K562 (cell line): ENCODE measurements around the gene CTIF. TPM values are rescaled to one million over a fixed set of nuclear protein-coding genes. Genes with fewer than 3 reads are reported as not detected.

Source experiments
- ATAC-seq: fragments of 200-7000 bp; cut with Tn5 transposase; 3 replicates; pipeline ENCODE4 v1.9.1; 2020; ENCODE audit warnings: moderate library complexity
- BruUV-seq: library from RNA; stranded (reverse); fragments of 400-500 nt; replicated peaks from 2 replicates; lab custom pipeline; 2021; lab: Mats Ljungman, UMichigan
- CTCF ChIA-PET: fragments of 300-600 bp; formaldehyde crosslinking; extraction: SDS; loops from one replicate; lab custom pipeline; 2021; ENCODE audit warnings: low intra/inter-chr PET ratio; lab: Yijun Ruan, JAX
- POLR2A ChIA-PET: fragments of 300-600, 350-650 bp; sonication (Branson Sonifier 250); formaldehyde crosslinking; extraction: SDS; loops from one replicate; lab custom pipeline; 2021; ENCODE audit warnings: antibody characterized with exemption, inconsistent platforms; lab: Yijun Ruan, JAX
- DNase-seq, 4 experiments: peaks; one replicate each; pipeline versions ENCODE4 v3.0.0 to v3.0.0-alpha.2; 2011 to 2018; ENCODE audit warnings: low spot score in 3 of 4, mixed read lengths in 3 of 4; ENCODE audit errors: extremely low read depth in 1 of 4
- FAIRE-seq: peaks from 2 replicates; lab custom pipeline; 2011; peaks lifted over from hg19 to GRCh38; lab: Jason Lieb, UNC
- H2AFZ ChIP-seq: 2 replicates; pipeline ENCODE4 v1.6.0; 2011; ENCODE audit warnings: low read depth, low read length, control low read depth, inconsistent platforms
- H3K27ac ChIP-seq: fragments of 200-600 bp; 3 replicates; pipeline ENCODE4 v1.8.0; 2011; ENCODE audit warnings: low read depth, mild to moderate bottlenecking, control low read depth, inconsistent platforms, low read length, moderate library complexity, mixed read lengths; ENCODE audit errors: extremely low read depth
- H3K27me3 ChIP-seq, 2 experiments: fragments of 300-600 bp in 1 of 2; 2 replicates in 1 of 2; 3 replicates in 1 of 2; pipeline versions ENCODE4 v1.6.0 to v1.8.0; 2011; ENCODE audit warnings: inconsistent platforms in 2 of 2, low read length in 2 of 2, mild to moderate bottlenecking in 1 of 2, mixed read lengths in 1 of 2, moderate library complexity in 1 of 2; ENCODE audit not compliant: control insufficient read depth in 2 of 2, insufficient read depth in 2 of 2
- H3K36me3 ChIP-seq: fragments of 300-600 bp; 3 replicates; pipeline ENCODE4 v1.8.0; 2011; ENCODE audit warnings: mild to moderate bottlenecking, low read length, inconsistent platforms; ENCODE audit not compliant: control insufficient read depth, insufficient read depth
- H3K4me1 ChIP-seq, 2 experiments: fragments of 200-600 bp in 1 of 2; replicated peaks in 1 of 2; 2 replicates in 1 of 2; 3 replicates in 1 of 2; pipeline versions ENCODE4 v1.5.1 to v1.8.0; 2011; ENCODE audit warnings: inconsistent platforms in 2 of 2, low read length in 2 of 2, mild to moderate bottlenecking in 1 of 2, mixed read lengths in 1 of 2, moderate library complexity in 1 of 2; ENCODE audit not compliant: control insufficient read depth in 2 of 2, insufficient read depth in 2 of 2
- H3K4me2 ChIP-seq: 2 replicates; pipeline ENCODE4 v1.6.1; 2011; ENCODE audit warnings: low read length, control low read depth, inconsistent platforms, mixed read lengths; ENCODE audit not compliant: insufficient read depth
- H3K4me3 ChIP-seq: fragments of 200-600 bp; sonication (generic), shearing (Covaris generic); 2 replicates; pipeline ENCODE4 v1.5.1; 2016; ENCODE audit warnings: control low read depth, inconsistent platforms
- H3K79me2 ChIP-seq: fragments of 200-600 bp; 3 replicates; pipeline ENCODE4 v1.8.0; 2011; ENCODE audit warnings: low read length, inconsistent platforms; ENCODE audit not compliant: control insufficient read depth, insufficient read depth
- H3K9ac ChIP-seq, 2 experiments: 2 replicates each; pipeline versions ENCODE4 v1.6.0 to v1.6.1; 2011; ENCODE audit warnings: low read depth in 2 of 2, low read length in 2 of 2, control low read depth in 1 of 2, inconsistent platforms in 1 of 2, mild to moderate bottlenecking in 1 of 2, mixed read lengths in 1 of 2; ENCODE audit not compliant: insufficient read depth in 1 of 2
- H3K9me1 ChIP-seq: one replicate; pipeline ENCODE4 v1.6.0; 2011; ENCODE audit warnings: inconsistent platforms, mild to moderate bottlenecking, low read length, moderate library complexity; ENCODE audit not compliant: control insufficient read depth, insufficient read depth
- H3K9me3 ChIP-seq: replicated peaks from 2 replicates; pipeline ENCODE4 v1.5.1; 2011; ENCODE audit warnings: low read depth, low read length, inconsistent platforms; ENCODE audit not compliant: control insufficient read depth, insufficient read depth
- H4K20me1 ChIP-seq: replicated peaks from 2 replicates; pipeline ENCODE4 v1.6.1; 2011; ENCODE audit warnings: low read length, inconsistent platforms, mixed read lengths; ENCODE audit not compliant: control insufficient read depth, insufficient read depth
- CEBPB ChIP-seq: fragments of 450-650 bp; IDR thresholded peaks from 2 replicates; pipeline ENCODE4 v1.6.1; 2016; ENCODE audit warnings: missing genetic modification characterization, missing compliant biosample characterization
- EGR1 ChIP-seq: fragments of 450-650 bp; conservative IDR thresholded peaks from 2 replicates; pipeline ENCODE4 v1.6.1; 2017; ENCODE audit warnings: mild to moderate bottlenecking
- LARP7 ChIP-seq: fragments of 450-650 bp; IDR thresholded peaks from 2 replicates; pipeline ENCODE4 v1.6.1; 2016
- MEIS2 ChIP-seq: fragments of 450-650 bp; IDR thresholded peaks from 2 replicates; pipeline ENCODE4 v1.6.1; 2014; ENCODE audit warnings: mild to moderate bottlenecking; ENCODE audit not compliant: partially characterized antibody
- NR3C1 ChIP-seq: sonication (generic); formaldehyde crosslinking; IDR thresholded peaks from 2 replicates; pipeline ENCODE4 v1.8.1; 2022; ENCODE audit warnings: missing genetic modification reagents
- POLR2B ChIP-seq: fragments of 450-650 bp; IDR thresholded peaks from 2 replicates; pipeline ENCODE4 v1.6.1; 2018; ENCODE audit warnings: low read depth; ENCODE audit not compliant: partially characterized antibody
- YBX1 ChIP-seq: fragments of 450-650 bp; IDR thresholded peaks from 2 replicates; pipeline ENCODE4 v1.7.1; 2016; ENCODE audit warnings: mild to moderate bottlenecking
- WGBS: fragments of 100-300 bp; shearing (Covaris generic); methylation state at CpG from one replicate; pipeline ENCODE4 v1.1.6; 2016; ENCODE audit warnings: low coverage, mixed read lengths; ENCODE audit not compliant: insufficient coverage; ENCODE audit errors: missing lambda C conversion rate; 5-methylcytosine and 5-hydroxymethylcytosine counted together
- in situ Hi-C: fragments of 300-500 bp; cut with MboI; formaldehyde crosslinking; loops from 4 replicates; pipeline ENCODE4 v1.15.0; 2018; ENCODE audit warnings: inconsistent platforms, mixed read lengths
- intact Hi-C: fragments of 100-400 bp; cut with micrococcal nuclease; formaldehyde crosslinking; loops from 2 replicates; pipeline ENCODE4 v1.14.2; 2022
- polyA plus RNA-seq, 8 experiments: library from polyadenylated mRNA; depleted of rRNA in 4 of 8; stranded (reverse) in 5 of 8; unstranded in 3 of 8; fragments of >200 nt; fragmentation: Nextera tagmentation in 2 of 8; fragmentation: Illumina TruSeq in 1 of 8; extraction: Ambion mirVana in 2 of 8; extraction: Trizol in 1 of 8; gene quantifications; 2 replicates each; pipeline versions ENCODE4 v1.2.1 to v1.2.3, GENCODE V29; 2011 to 2014; ENCODE audit warnings: inconsistent platforms in 1 of 8, missing spikeins in 1 of 8
- total RNA-seq, 7 experiments: library from RNA; depleted of rRNA in 6 of 7; stranded (reverse); fragments of >200 nt in 6 of 7; fragmentation: Illumina TruSeq in 2 of 7; extraction: Trizol in 2 of 7; gene quantifications; 2 replicates each; pipeline versions ENCODE4 v1.2.1 to v1.2.3, GENCODE V29; 2011 to 2021; ENCODE audit warnings: low replicate concordance in 1 of 7
- TF ChIP-seq, protein P1 (sequence below): sonication (generic); formaldehyde crosslinking; IDR thresholded peaks from 2 replicates; pipeline ENCODE4 v1.8.0; 2022; ENCODE audit warnings: mild to moderate bottlenecking, missing genetic modification reagents
- TF ChIP-seq, protein P2 (sequence below): fragments of 450-650 bp; formaldehyde crosslinking; IDR thresholded peaks from 2 replicates; pipeline ENCODE4 v1.4.0; 2022; ENCODE audit warnings: missing genetic modification characterization

CTIF gene
- total and polyA plus RNA-seq, 9 of the 15 experiments (the other 6 are each of a cell fraction or from before 2014, with no cell fraction given) = 0.17 to 11.5 (median 2.2) TPM

DNA sequence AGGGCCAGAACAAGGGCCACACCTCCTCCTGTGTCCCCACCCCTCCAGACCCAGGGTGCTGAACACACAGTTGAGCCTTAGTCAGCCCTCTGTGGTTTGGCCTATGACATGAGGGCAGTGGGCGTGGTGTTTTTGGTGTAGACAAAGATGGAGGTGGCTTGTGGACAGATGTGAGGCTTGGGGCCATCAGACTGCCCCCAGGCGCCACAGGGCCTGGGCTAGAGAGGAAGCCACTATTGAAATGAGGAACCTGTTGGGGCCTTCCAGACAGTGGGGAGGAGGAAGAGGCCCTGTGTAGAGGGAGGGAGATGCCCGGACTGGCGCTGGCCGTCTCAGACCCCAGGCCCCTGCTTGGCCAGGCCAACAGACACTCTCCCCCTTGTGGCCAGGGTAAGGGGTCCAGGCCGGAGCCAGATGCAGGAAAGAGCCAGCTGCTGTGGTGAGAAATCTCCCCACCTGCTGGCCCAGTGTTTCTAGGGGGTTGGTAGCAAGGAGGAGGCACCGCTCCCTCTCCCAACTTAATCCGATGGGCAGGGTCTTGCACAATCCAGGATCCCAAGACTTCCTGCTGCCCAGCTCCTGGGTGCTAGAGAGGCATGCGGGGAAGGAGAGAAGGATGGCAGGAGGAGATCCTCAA is 358.2 kb downstream of the CTIF start (continued):
- TF ChIP-seq, protein P1, sequence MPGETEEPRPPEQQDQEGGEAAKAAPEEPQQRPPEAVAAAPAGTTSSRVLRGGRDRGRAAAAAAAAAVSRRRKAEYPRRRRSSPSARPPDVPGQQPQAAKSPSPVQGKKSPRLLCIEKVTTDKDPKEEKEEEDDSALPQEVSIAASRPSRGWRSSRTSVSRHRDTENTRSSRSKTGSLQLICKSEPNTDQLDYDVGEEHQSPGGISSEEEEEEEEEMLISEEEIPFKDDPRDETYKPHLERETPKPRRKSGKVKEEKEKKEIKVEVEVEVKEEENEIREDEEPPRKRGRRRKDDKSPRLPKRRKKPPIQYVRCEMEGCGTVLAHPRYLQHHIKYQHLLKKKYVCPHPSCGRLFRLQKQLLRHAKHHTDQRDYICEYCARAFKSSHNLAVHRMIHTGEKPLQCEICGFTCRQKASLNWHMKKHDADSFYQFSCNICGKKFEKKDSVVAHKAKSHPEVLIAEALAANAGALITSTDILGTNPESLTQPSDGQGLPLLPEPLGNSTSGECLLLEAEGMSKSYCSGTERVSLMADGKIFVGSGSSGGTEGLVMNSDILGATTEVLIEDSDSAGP (CRISPR knock-in tag) = no peak
- TF ChIP-seq POLR2B (no peak), YBX1 (no peak), EGR1 (peak; percentile 2; the same call in 1 of the 2 replicates), NR3C1 (no peak)
- TF ChIP-seq, protein P2, sequence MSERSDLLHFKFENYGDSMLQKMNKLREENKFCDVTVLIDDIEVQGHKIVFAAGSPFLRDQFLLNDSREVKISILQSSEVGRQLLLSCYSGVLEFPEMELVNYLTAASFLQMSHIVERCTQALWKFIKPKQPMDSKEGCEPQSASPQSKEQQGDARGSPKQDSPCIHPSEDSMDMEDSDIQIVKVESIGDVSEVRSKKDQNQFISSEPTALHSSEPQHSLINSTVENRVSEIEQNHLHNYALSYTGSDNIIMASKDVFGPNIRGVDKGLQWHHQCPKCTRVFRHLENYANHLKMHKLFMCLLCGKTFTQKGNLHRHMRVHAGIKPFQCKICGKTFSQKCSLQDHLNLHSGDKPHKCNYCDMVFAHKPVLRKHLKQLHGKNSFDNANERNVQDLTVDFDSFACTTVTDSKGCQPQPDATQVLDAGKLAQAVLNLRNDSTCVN = no peak
- TF ChIP-seq, all 486 proteins: peak for 88

DNA sequence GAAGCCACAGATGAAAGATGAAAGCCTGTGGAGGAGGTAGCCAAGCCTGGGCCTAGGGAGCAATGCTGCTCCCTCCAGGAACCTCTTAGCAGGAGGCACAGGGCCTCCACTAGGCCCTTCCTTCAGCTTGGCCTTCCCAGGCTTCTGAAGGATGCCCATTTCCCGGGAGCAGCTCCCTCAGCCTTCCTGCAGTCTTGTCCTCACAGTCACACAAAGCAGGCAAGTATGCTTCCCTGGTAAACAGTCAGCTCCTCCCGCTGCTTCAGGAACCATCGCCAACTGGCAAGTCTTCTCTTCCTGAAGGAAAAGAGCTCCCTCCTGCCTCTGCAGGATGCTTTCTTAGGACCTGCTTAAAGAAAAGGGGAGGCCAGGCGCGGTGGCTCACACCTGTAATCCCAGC is 358.7 kb downstream of the CTIF start:
- Histone ChIP-seq H3K4me1 (peaks cover 22 to 34% of the 10 kb centered on the region in 2 experiments), H3K4me2 (no peak overlapping the region), H4K20me1 (0 out of 2 replicates have a peak, but pooled peaks cover 3% of the 10 kb centered on the region), H3K9me1 (no peaks in the 10 kb centered on the region)
- in situ Hi-C loops = no loop called here
- POLR2A ChIA-PET = interaction anchor here (1.3 kb wide), 1 partner anchor 58 kb away, joined by 4 read pairs; no protein-coding TSS in a partner anchor
- intact Hi-C loops = loop anchor here (2.0 to 10.0 kb wide), 2 partner anchors 35 to 113 kb away; no protein-coding TSS in a partner anchor
- BruUV-seq = no TSS peak
- no peak for TF ChIP-seq MEIS2
- TF ChIP-seq CEBPB (tag) = 0 out of 2 replicates have a peak, but pooled peaks have one; percentile 3
- TF ChIP-seq LARP7 = no peak
- TF ChIP-seq, all 486 proteins: peak for 1
- CTCF ChIA-PET = no interaction called here
- H3K27ac ChIP-seq = no peak overlapping the region; the same call in 2 of the 3 replicates
- no peaks in the 10 kb centered on the region for H3K36me3 ChIP-seq
- no peak for ATAC-seq
- no peak overlapping the region; a peak in 1 of 4 replicates for H3K9ac ChIP-seq
- H3K9me3 ChIP-seq = no peaks in the 10 kb centered on the region
- no peak for DNase-seq
- no peak for FAIRE-seq
- H3K4me3 ChIP-seq = no peak overlapping the region
- WGBS = 20% methylated on average over 1 of the region's 5 CpGs
- H3K27me3 ChIP-seq = no peaks in the 10 kb centered on the region
- H2AFZ ChIP-seq = peak overlapping the region; percentile 92; the same call in 1 of the 2 replicates
- no peaks in the 10 kb centered on the region for H3K79me2 ChIP-seq
